ENCODE measurements around the gene NSD2.

Gene NSD2

GRCh38 chr4:1866189-1866661 is 5.0 kb upstream of the NSD2 start:
- no peak for DNase-seq

GRCh38 chr4:1868293-1868692 is 2.9 kb upstream of the NSD2 start:
- DNase-seq, result no peak

GRCh38 chr4:1868912-1869311 is 2.3 kb upstream of the NSD2 start:
- DNase-seq, result no peak

- DNase-seq, result no peak
Observed at GRCh38 chr4:1869530-1870327, 1.5 kb upstream of the NSD2 start.

- peak; percentile 87 for DNase-seq
Observed at GRCh38 chr4:1870328-1870577, 940 bp upstream of the NSD2 start.

- no peak for DNase-seq
Observed at GRCh38 chr4:1871471-1872021, 353 bp downstream of the NSD2 start.

- peak; percentile 32 for DNase-seq
Observed at GRCh38 chr4:1872870-1873269, 1.7 kb downstream of the NSD2 start.

GRCh38 chr4:1873291-1873690 is 2.1 kb downstream of the NSD2 start:
- no peak for DNase-seq

- DNase-seq, result no peak
Observed at GRCh38 chr4:1873776-1874175, 2.6 kb downstream of the NSD2 start.

- no peak for DNase-seq
Observed at GRCh38 chr4:1874201-1874600, 3.0 kb downstream of the NSD2 start.

GRCh38 chr4:1879485-1879884 is 8.3 kb downstream of the NSD2 start:
- no peak for DNase-seq

- no peak for DNase-seq
Observed at GRCh38 chr4:1880332-1880731, 9.1 kb downstream of the NSD2 start.

- DNase-seq, result no peak
Observed at GRCh38 chr4:1882850-1883271, 11.7 kb downstream of the NSD2 start.

GRCh38 chr4:1883583-1883982 is 12.4 kb downstream of the NSD2 start:
- no peak for DNase-seq

GRCh38 chr4:1885414-1885813 is 14.2 kb downstream of the NSD2 start:
- DNase-seq, result no peak

GRCh38 chr4:1887052-1887451 is 15.9 kb downstream of the NSD2 start:
- no peak for DNase-seq

GRCh38 chr4:1890979-1891570 is 19.9 kb downstream of the NSD2 start:
- no peak for DNase-seq

GRCh38 chr4:1895971-1896657 is 24.9 kb downstream of the NSD2 start:
- DNase-seq, result no peak

GRCh38 chr4:1896658-1896991 is 25.4 kb downstream of the NSD2 start:
- no peak for DNase-seq

- no peak for DNase-seq
Observed at GRCh38 chr4:1898007-1898406, 26.8 kb downstream of the NSD2 start.

- DNase-seq, result no peak
Observed at GRCh38 chr4:1898681-1899080, 27.5 kb downstream of the NSD2 start.

- peak; percentile 83 for DNase-seq
Observed at GRCh38 chr4:1899149-1900086, 28.2 kb downstream of the NSD2 start.

GRCh38 chr4:1900087-1900433 is 28.9 kb downstream of the NSD2 start:
- no peak for DNase-seq
